Measurements from ENCODE around the gene TFRC.
"Not testable (repeated sequence)": the region's sequence is repeated elsewhere in the genome, so short reads cannot be mapped to it uniquely, and the experiment has no call there.

Gene TFRC

DNA sequence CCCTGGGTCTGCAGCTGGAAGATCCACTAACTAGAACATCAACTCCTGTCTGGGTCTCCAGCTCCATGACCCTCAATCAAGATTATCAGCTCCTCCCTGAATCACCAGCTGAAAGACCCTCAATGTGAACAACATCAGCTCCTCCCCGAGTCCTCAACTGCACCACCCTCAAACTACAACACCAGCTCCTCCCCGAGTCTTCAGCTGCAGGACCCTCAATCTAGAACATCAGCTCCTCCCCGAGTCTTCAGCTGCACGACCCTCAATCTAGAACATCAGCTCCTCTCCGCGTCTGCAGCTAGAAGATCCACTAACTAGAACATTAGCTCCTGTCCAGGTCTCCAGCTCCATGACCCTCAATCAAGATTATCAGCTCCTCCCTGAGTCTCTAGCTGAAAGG lies 79.2 kb downstream of the TFRC start:
- DNase-seq: not testable (repeated sequence)

DNA sequence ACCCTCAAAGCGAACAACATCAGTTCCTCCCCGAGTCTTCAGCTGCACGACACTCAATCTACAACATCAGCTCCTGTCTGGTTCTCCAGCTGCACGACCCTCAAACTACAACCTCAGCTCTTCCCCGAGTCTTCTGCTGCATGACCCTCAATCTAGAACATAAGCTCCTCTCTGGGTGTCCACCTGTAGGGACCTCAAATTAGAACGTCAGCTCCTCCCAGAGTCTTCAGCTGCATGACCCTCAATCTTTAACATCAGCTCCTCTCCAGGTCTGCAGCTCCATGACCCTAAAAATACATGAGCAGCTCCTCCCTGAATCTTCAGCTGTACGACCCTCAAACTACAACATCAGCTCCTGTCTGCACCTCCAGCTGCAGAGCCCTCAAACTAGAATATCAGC lies 80.7 kb downstream of the TFRC start:
- DNase-seq: not testable (repeated sequence)

DNA sequence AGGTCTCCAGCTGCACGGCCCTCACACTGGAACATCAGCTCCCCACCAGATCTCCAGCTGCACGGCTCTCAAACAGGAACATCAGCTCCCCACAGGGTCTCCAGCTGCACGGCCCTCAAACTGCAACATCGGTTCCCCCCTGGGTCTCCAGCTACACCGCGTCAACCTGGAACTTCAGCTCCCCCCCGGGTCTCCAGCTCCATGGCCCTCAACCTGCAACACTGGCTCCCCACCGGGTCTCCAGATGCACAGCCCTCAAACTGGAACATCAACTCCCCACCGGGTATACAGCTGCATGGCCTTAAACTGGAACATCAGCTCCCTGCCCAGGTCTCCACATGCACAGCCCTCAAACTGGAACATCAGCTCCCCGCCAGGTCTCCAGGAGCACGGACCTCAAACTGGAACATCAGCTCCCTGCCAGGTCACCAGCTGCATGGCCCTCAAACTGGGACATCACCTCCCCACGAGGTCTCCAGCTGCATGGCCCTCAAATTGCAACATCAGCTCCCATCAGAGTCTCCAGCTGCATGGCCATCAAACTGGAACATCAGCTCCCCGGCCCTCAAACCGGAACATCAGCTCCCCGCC lies 81.4 kb downstream of the TFRC start:
- DNase-seq: not testable (repeated sequence)

DNA sequence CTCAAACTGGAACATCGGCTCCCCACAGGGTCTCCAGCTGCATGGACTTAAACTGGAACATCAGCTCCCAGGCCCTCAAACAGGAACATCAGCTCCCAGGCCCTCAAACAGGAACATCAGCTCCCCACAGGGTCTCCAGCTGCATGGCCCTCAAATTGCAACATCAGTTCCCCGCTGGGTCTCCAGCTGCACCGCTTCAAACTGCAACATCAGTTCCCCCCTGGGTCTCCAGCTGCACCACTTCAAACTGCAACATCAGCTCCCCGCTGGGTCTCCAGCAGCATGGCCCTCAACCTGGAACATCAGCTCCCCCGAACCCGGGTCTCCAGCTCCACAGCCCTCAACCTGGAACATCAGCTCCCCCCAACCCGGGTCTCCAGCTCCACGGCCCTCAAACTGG lies 82.0 kb downstream of the TFRC start:
- no peak for DNase-seq

Measured in activated CD8-positive, alpha-beta memory T cell treated with anti-CD3 and anti-CD28 coated beads, Interleukin-2, amount 50 U/mL, for 48 hours (primary cell).